IMR-90 (cell line): ENCODE data around the gene CYB5R3. TPM values are rescaled to one million over a fixed set of nuclear protein-coding genes. Genes with fewer than 3 reads are reported as not detected.

Experiments
- ATAC-seq: fragments of 200-7000 bp; cut with Tn5 transposase; 2 replicates; pipeline ENCODE4 v1.9.1; 2020; ENCODE audit warnings: low read depth, mild to moderate bottlenecking, moderate library complexity
- BruUV-seq: library from RNA; stranded (reverse); fragments of 400-500 nt; replicated peaks from 2 replicates; lab custom pipeline; 2021; lab: Mats Ljungman, UMichigan
- CTCF ChIA-PET: fragments of 300-600 bp; formaldehyde crosslinking; extraction: SDS; loops from one replicate; lab custom pipeline; 2021; ENCODE audit warnings: antibody characterized with exemption; lab: Yijun Ruan, JAX
- POLR2A ChIA-PET: fragments of 300-600 bp; sonication (Branson Sonifier 250); formaldehyde crosslinking; loops from one replicate; lab custom pipeline; 2022; ENCODE audit warnings: antibody characterized with exemption; ENCODE audit not compliant: unreplicated experiment; lab: Charles Lee
- DNase-seq: peaks from one replicate; pipeline ENCODE4 v3.0.0; 2013
- H2AFZ ChIP-seq: replicated peaks from 2 replicates; pipeline ENCODE3; 2013; ENCODE audit warnings: low read length, mild to moderate bottlenecking; ENCODE audit not compliant: poor library complexity
- H2AK5ac ChIP-seq: 2 replicates; pipeline ENCODE4 v1.6.1; 2013; ENCODE audit warnings: low read depth, low read length, inconsistent platforms
- H2AK9ac ChIP-seq: replicated peaks from 2 replicates; pipeline ENCODE3; 2013; ENCODE audit warnings: mild to moderate bottlenecking, low read depth, low read length, moderate library complexity; ENCODE audit not compliant: poor library complexity
- H2BK120ac ChIP-seq: 2 replicates; pipeline ENCODE4 v1.6.1; 2013; ENCODE audit warnings: low read depth, low read length, inconsistent platforms
- H2BK15ac ChIP-seq: 3 replicates; pipeline ENCODE4 v1.6.1; 2013; ENCODE audit warnings: low read depth, low read length, inconsistent platforms
- H2BK20ac ChIP-seq: 2 replicates; pipeline ENCODE4 v1.6.1; 2013; ENCODE audit warnings: low read depth, mild to moderate bottlenecking, inconsistent platforms, low read length, moderate library complexity
- H2BK5ac ChIP-seq: 2 replicates; pipeline ENCODE4 v1.6.1; 2013; ENCODE audit warnings: mild to moderate bottlenecking, low read depth, low read length, inconsistent platforms; ENCODE audit not compliant: poor library complexity, severe bottlenecking
- H3K14ac ChIP-seq: replicated peaks from 2 replicates; pipeline ENCODE4 v1.6.1; 2013; ENCODE audit warnings: low read depth, low read length, inconsistent platforms
- H3K18ac ChIP-seq: 2 replicates; pipeline ENCODE4 v1.6.1; 2013; ENCODE audit warnings: low read depth, low read length, control low read depth
- H3K23ac ChIP-seq: 2 replicates; pipeline ENCODE4 v1.6.1; 2013; ENCODE audit warnings: low read depth, low read length, inconsistent platforms
- H3K27ac ChIP-seq: 2 replicates; pipeline ENCODE4 v1.5.1; 2013; ENCODE audit warnings: mild to moderate bottlenecking, control low read depth, low read length; ENCODE audit not compliant: insufficient read depth
- H3K27me3 ChIP-seq: 2 replicates; pipeline ENCODE4 v1.6.1; 2013; ENCODE audit warnings: low read length; ENCODE audit not compliant: control insufficient read depth, insufficient read depth
- H3K36me3 ChIP-seq: 2 replicates; pipeline ENCODE4 v1.6.1; 2013; ENCODE audit warnings: low read length, mixed read lengths; ENCODE audit not compliant: control insufficient read depth, insufficient read depth
- H3K4ac ChIP-seq: 2 replicates; pipeline ENCODE4 v1.6.1; 2013; ENCODE audit warnings: low read depth, low read length, inconsistent platforms
- H3K4me1 ChIP-seq: 2 replicates; pipeline ENCODE4 v1.6.1; 2013; ENCODE audit warnings: low read length, mixed read lengths; ENCODE audit not compliant: control insufficient read depth, insufficient read depth
- H3K4me2 ChIP-seq: 2 replicates; pipeline ENCODE4 v1.6.1; 2013; ENCODE audit warnings: low read depth, mild to moderate bottlenecking, control low read depth, low read length, moderate library complexity
- H3K4me3 ChIP-seq: 2 replicates; pipeline ENCODE4 v1.5.1; 2013; ENCODE audit warnings: low read depth, mild to moderate bottlenecking, control low read depth, low read length, moderate library complexity; ENCODE audit not compliant: insufficient read depth
- H3K56ac ChIP-seq: 2 replicates; pipeline ENCODE4 v1.6.1; 2013; ENCODE audit warnings: low read length, inconsistent platforms; ENCODE audit not compliant: insufficient read depth; ENCODE audit errors: extremely low read depth
- H3K79me1 ChIP-seq, 2 experiments: 2 replicates each; pipeline ENCODE4 v1.6.1; 2013; ENCODE audit warnings: low read length in 2 of 2, inconsistent platforms in 1 of 2, low read depth in 1 of 2
- H3K9ac ChIP-seq: 2 replicates; pipeline ENCODE4 v1.6.1; 2013; ENCODE audit warnings: low read depth, low read length, control low read depth
- H3K9me1 ChIP-seq: 2 replicates; pipeline ENCODE4 v1.6.1; 2013; ENCODE audit warnings: low read length, inconsistent platforms; ENCODE audit not compliant: insufficient read depth
- H3K9me3 ChIP-seq: 2 replicates; pipeline ENCODE4 v1.6.1; 2013; ENCODE audit warnings: low read length; ENCODE audit not compliant: control insufficient read depth, insufficient read depth
- H4K20me1 ChIP-seq: 2 replicates; pipeline ENCODE4 v1.6.1; 2013; ENCODE audit warnings: low read length, inconsistent platforms; ENCODE audit not compliant: insufficient read depth
- H4K5ac ChIP-seq: 2 replicates; pipeline ENCODE4 v1.6.1; 2013; ENCODE audit warnings: mild to moderate bottlenecking, low read depth, low read length, control low read depth
- H4K8ac ChIP-seq, 2 experiments: 2 replicates each; pipeline ENCODE4 v1.6.1; 2013; ENCODE audit warnings: low read depth in 2 of 2, low read length in 2 of 2, control low read depth in 1 of 2, inconsistent platforms in 1 of 2
- H4K91ac ChIP-seq: 2 replicates; pipeline ENCODE4 v1.6.1; 2013; ENCODE audit warnings: low read depth, low read length, inconsistent platforms; ENCODE audit not compliant: insufficient read depth
- FOS ChIP-seq: fragments of 150-350 bp; IDR thresholded peaks from 2 replicates; pipeline ENCODE4 v1.6.1; 2016; ENCODE audit warnings: low read depth, low read length
- NFE2L2 ChIP-seq: fragments of 150-350 bp; IDR thresholded peaks from 2 replicates; pipeline ENCODE4 v1.6.1; 2016; ENCODE audit warnings: low read depth, mild to moderate bottlenecking, low read length
- USF2 ChIP-seq: fragments of 150-350 bp; IDR thresholded peaks from 2 replicates; pipeline ENCODE4 v1.6.1; 2017; ENCODE audit warnings: mild to moderate bottlenecking, antibody characterized with exemption, low read length, low read depth
- WGBS, 2 experiments: methylation state at CpG; one replicate each; pipeline versions ENCODE4 v1.1.5 to v1.1.7; 2013; ENCODE audit warnings: missing lambda C conversion rate in 2 of 2; ENCODE audit not compliant: insufficient read length in 1 of 2; ENCODE audit errors: extremely low coverage in 2 of 2; 5-methylcytosine and 5-hydroxymethylcytosine counted together
- dilution Hi-C: fragments of 300-500 bp; cut with HindIII; formaldehyde crosslinking; loops from one replicate; pipeline ENCODE4 v1.14.3; 2018; ENCODE audit warnings: low sequenced_read_pairs; ENCODE audit not compliant: unreplicated experiment
- in situ Hi-C: fragments of 300-500 bp; cut with MboI; formaldehyde crosslinking; loops from 3 replicates; pipeline ENCODE4 v1.14.3; 2019; ENCODE audit warnings: low sequenced_read_pairs, inconsistent platforms, mixed read lengths
- intact Hi-C: fragments of 100-400 bp; cut with micrococcal nuclease; formaldehyde crosslinking; loops from 2 replicates; pipeline ENCODE4 v1.10.0; 2022
- polyA plus RNA-seq, 3 experiments: library from polyadenylated mRNA; depleted of rRNA; stranded (reverse); fragments of >200 nt; gene quantifications; 2 replicates each; pipeline ENCODE4 v1.2.3, GENCODE V29; 2012; ENCODE audit warnings: low replicate concordance in 1 of 3
- total RNA-seq: library from RNA; depleted of rRNA; stranded (reverse); fragments of >200 nt; gene quantifications from 2 replicates; pipeline ENCODE4 v1.2.3, GENCODE V29; 2012

Gene CYB5R3
- total and polyA plus RNA-seq, 2 of the 4 experiments (the other 2 are of a cell fraction): 44.1 to 362 TPM

GRCh38 chr22:42623756-42624441 lies 25.3 kb downstream of the CYB5R3 start:
- H3K9me1 ChIP-seq: 0 out of 2 replicates have a peak, but pooled peaks cover 13% of the 10 kb centered on the region
- H3K9ac ChIP-seq: no peak overlapping the region
- no peak overlapping the region for H4K91ac ChIP-seq
- in situ Hi-C loops (no loop called here), intact Hi-C loops (no loop called here), dilution Hi-C loops (no loop called here)
- no peak overlapping the region for H3K18ac ChIP-seq
- TF ChIP-seq NFE2L2 (no peak), USF2 (no peak), FOS (no peak)
- ATAC-seq: no peak
- H2BK15ac ChIP-seq: no peak overlapping the region
- no TSS peak for BruUV-seq
- H2BK5ac ChIP-seq: no peak overlapping the region
- DNase-seq: no peak
- no peak overlapping the region for H3K4me2 ChIP-seq
- H2AK5ac ChIP-seq: no peak overlapping the region
- H3K27me3 ChIP-seq: no peaks in the 10 kb centered on the region
- H4K8ac ChIP-seq: no peak overlapping the region
- H2BK120ac ChIP-seq: no peak overlapping the region
- WGBS, 2 experiments: 70% methylated on average over 17 of the region's 29 CpGs; no CpG with 5 or more reads in 1 of the 2 experiments
- peaks cover 8% of the 10 kb centered on the region for H3K4me1 ChIP-seq
- H2AFZ ChIP-seq: no peak overlapping the region
- no peaks in the 10 kb centered on the region for H3K9me3 ChIP-seq
- peaks cover 22% of the 10 kb centered on the region for H4K20me1 ChIP-seq
- CTCF ChIA-PET: no interaction called here
- no peak overlapping the region for H2BK20ac ChIP-seq
- POLR2A ChIA-PET: no interaction called here
- no peak overlapping the region for H4K5ac ChIP-seq
- H3K23ac ChIP-seq: no peak overlapping the region
- H3K4ac ChIP-seq: no peak overlapping the region
- no peak overlapping the region for H3K27ac ChIP-seq
- H3K36me3 ChIP-seq: peaks cover 59% of the 10 kb centered on the region
- no peak overlapping the region for H3K4me3 ChIP-seq
- no peak overlapping the region for H3K14ac ChIP-seq
- no peak overlapping the region for H2AK9ac ChIP-seq
- peaks cover 0 to 34% of the 10 kb centered on the region in 2 experiments for H3K79me1 ChIP-seq
- no peak overlapping the region for H3K56ac ChIP-seq
